HG03045 (cell line): ENCODE measurements around the gene LITAF.

Experiments used
- ATAC-seq: cut with Tn5 transposase; IDR thresholded peaks from one replicate; pipeline ENCODE4 v1.9.1; 2021; ENCODE audit warnings: mild to moderate bottlenecking, moderate library complexity; ENCODE audit not compliant: unreplicated experiment

The LITAF gene

DNA sequence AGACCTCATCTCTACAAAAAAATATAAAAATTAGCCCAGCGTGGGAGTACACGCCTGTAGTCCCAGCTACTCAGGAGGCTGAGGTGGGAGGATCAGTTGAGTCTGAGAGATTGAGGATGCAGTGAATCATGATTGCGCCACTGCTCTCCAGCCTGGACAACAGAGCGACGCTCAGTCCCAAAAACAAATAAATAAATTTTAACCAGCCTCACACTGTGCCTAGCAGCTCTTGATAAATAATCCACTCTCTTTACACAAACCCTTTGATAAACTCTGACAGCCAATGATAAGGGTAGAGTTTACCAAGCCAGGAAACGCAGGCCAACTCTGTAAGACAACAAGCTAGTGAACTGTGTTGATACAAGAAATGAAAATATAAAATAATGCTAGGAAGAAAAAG, 32.7 kb downstream of the LITAF start:
- ATAC-seq = no peak

DNA sequence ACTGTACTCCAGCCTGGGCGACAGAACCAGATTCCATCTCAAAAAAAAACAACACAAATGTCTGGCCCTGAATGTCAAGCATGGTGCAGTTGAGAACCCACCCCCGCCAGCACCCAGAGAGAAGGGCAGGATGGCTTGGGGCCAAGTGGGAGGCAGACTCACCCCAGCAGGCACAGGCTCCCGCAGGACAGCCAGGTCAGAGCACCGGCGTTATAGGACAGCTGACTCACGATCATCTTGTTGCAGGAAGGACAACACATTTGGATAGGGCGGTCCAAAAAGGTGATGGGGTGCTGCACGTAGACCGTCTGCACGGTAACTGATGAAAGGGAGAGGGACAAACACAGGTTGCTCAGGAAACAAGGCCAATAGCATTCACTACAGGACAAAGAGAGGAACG, 33.3 kb downstream of the LITAF start:
- ATAC-seq = no peak

DNA sequence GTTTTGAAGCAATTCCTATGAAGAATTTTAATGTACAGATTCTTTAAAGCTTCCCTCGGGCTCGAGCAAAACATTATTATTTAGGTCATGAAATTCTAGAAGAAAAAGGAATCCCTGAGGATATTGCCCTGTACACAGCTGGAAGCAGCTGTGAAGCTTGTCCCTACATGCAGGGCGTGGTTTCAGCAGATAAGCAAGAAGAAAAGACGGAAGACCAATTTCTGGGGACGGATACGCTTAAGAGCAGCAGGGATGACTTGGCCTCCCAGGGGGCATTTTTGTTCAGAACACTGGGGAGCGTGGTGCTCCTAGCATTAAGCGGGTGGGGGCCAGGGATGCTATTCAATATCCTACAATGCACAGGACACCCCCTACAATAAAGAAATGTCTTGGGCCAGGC, 34.3 kb downstream of the LITAF start:
- ATAC-seq = no peak

- no peak for ATAC-seq
These were observed 34.9 kb downstream of the LITAF start for GRCh38 chr16:11551842-11552241.

- ATAC-seq = no peak
These were observed 35.8 kb downstream of the LITAF start for GRCh38 chr16:11550791-11551498.

- no peak for ATAC-seq
These were observed 39.4 kb downstream of the LITAF start for GRCh38 chr16:11547118-11547916.

DNA sequence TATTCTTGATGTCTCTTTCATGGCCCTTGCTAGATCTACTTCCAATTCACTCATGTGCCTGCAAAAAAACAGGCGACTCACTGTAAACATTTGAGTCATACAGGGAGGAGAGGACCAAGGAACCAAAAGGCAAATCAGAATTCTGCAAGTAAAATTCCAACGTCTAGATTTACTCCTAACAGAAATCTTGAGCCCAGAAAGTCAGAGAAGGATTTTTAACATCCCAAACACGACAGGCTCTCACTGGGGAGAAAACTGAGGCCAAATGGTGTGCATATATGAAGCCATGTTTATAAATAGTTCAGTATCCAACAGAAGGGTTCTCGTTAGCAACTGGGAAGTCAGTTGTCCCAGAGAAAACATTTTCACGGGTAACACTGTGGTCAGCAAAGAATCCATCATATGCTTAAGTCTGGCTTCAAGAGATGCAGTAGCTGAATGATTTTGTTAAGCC, 40.1 kb downstream of the LITAF start:
- no peak for ATAC-seq

GRCh38 chr16:11543661-11544393, 42.9 kb downstream of the LITAF start:
- no peak for ATAC-seq

GRCh38 chr16:11542069-11542744, 44.5 kb downstream of the LITAF start:
- no peak for ATAC-seq

DNA sequence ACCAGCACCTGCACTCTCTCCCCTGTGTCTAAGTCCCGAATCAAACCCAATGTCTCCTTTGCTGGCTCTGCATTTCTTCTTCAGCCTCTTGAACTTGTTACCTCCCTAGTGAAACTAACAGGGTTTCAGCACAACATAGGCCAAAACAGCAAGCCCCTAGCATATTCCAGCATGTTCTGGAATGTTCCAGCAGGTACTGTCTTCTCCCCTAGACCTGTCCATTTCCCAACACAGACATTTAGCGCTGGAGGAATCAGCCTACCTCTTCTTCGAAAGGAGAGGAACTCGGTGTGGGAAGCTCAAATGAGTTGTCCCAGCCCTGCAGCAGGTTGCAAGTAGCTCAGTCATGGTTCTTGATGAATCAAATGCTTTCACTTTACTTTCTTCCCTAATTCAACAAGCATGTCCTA, 47.1 kb downstream of the LITAF start:
- ATAC-seq = no peak

GRCh38 chr16:11538880-11539279, 47.8 kb downstream of the LITAF start:
- ATAC-seq = no peak

DNA sequence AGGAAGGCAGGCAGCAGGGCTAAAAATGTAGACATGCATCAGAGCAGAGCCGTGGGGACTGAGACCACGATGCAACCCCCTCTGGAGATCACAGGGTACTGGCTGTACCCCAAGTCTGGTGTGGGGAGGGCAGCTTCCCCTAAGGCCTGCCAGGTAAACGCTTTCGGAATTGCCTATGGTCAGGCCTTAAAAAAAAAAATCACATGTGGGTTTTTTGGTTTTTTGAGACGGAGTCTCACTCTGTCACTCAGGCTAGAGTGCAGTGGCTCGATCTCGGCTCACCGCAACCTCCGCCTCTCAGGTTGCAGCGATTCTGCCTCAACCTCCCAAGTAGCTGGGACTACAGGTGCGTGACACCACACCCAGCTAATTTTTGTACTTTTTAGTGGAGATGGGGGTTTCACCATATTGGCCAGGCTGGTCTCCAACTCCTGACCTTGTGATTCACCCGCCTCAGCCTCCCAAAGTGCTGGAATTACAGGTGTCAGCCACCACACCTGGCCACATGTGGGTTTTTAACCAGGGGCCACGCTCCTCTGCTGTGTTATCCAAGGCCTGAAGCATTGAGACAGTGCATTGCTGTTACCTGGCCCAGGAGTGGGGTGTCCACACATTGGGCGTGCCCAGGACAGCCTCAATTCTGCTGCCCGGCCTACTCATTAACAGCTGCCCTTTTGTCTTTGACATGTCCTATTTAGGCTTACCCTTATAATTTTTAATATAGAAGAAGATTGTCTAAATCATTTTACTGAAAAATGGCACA, 50.4 kb downstream of the LITAF start:
- ATAC-seq = no peak

- no peak for ATAC-seq
These were observed 51.2 kb downstream of the LITAF start for GRCh38 chr16:11535494-11535893.

GRCh38 chr16:11534262-11534661, 52.5 kb downstream of the LITAF start:
- no peak for ATAC-seq

GRCh38 chr16:11533588-11533987, 53.1 kb downstream of the LITAF start:
- no peak for ATAC-seq

DNA sequence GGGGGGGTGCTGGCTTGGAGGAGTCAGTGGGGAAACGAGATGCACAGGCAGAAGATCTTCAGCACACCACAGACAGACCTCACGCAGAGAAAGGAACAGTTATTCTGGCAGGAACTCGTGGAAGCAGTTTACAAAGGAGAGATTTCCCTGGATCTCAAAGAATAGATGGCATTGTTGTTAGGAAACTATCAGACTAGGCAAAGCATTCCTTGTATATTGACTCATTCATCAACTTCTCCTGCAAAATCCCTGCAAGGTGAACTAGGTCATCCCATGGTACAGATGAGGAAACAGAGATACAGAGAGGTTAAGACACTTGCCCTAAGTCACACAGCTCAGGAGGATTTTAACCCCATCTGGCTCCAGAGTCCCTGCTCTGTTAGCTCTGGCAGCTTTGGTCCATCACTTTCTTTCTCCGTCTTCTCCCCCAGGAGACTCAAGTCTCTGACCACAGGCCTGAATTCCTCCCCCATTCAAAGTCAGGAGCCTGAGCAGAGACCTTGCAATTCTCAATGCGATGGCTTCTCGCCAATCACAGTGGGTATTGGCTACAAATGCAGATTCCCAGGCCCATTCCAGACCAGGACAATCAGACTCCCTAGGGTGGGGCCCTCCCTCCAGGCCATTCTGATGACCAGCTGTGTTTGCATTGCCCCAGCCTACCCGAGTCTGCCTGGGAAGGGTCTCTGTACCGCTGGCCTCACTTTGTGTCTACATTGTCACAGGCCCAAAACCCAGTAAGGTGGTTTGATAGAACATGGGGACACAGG, 56.4 kb downstream of the LITAF start:
- ATAC-seq = no peak

- ATAC-seq = no peak
These were observed 57.4 kb downstream of the LITAF start for GRCh38 chr16:11529285-11529684.

- no peak for ATAC-seq
These were observed 58.7 kb downstream of the LITAF start for GRCh38 chr16:11528053-11528452.

GRCh38 chr16:11526655-11527350, 59.9 kb downstream of the LITAF start:
- no peak for ATAC-seq
